HG03108 (cell line): ENCODE data around the gene INTS1.
"Not testable (repeated sequence)": the region's sequence is repeated elsewhere in the genome, so short reads cannot be mapped to it uniquely, and the experiment has no call there.

Experiments used
- ATAC-seq: cut with Tn5 transposase; IDR thresholded peaks from one replicate; pipeline ENCODE4 v1.9.1; 2021; ENCODE audit warnings: moderate library complexity; ENCODE audit not compliant: unreplicated experiment

Gene INTS1

DNA sequence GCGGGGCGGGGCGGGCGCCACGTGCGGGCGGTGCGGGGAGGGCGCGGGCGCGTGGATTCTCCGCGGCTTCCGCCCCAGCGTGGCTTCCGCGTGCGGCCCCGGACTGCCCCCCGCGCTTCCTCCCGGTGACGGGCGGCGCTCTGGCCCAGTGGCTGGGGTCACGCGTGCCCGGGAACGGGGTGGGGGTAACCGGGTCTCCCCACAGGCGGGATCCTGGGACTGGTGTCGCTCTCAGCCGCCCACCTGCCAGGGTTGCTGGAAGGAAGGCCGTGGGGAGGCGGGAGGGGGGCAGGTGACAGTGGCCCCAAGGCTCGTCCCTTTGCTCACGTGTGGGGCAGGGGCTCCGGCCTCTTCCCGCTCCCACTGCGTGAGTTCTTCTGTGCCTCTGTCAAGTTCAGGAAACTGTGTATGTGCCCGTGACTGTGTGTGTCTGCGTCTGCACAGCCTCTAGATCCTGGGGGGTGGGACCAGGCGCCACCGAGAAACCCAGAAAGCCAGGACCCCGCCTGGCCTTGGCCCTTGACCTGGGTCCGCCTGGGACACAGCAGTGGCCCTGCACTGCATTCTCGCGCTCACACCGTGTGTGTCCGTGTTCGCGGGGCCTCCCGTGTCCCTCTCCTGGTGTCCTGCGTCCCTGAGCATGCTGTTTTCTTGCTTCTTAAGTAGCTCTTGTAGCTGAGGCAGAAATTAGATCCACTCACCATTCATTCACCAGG, 27.2 kb upstream of the INTS1 start:
- no peak for ATAC-seq

DNA sequence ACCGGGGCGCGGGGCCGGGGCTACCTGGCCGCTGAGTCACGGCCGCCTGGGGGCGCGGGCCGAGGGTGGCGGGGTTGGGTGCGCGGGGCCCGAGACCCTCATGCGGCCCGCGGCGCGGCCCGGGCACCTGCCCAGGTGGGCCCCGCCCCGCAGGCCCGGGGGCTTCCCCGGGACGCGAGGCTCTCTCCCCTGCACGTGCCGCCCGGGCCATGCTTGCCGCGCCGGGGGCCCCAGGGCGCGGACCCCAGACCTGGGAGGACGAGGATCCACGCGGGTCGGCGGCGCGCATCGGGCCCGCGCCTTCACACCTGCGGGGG, 26.7 kb upstream of the INTS1 start:
- ATAC-seq: peak; percentile 12

DNA sequence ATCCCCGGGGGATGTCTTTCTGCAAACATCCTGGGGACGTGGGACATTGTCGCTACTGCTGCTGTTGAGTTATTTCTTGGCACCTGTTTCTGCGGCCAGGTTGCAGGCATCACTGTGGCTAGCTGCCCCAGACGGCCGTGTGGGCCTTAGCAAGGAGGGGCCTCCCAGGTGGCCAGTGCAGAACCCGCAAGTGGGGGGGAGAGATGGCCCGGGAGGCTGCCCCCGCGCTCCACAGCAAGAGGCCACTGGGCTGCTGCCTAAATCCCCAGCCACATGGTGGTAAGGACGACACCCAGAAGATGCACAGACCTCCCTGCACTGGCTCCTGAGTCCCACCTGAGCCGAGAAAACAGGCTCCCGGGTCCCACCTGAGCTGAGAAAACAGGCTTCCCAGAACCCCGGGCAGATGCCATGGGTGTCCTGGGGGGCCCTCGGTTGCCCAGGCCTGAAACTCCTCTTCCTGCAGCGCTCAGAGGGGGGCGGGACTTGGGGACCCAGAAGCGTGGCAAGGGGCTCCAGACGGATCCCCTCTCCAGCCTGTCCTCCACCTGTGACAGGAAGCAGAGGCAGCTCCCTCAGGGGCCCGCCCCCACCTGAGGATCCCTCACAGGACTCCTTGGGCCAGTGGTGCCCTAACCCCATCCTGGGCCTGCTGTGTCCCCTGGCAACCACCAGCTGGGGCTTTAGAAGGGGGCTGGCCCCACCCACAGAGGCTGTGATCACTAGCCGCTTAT, 25.4 kb upstream of the INTS1 start:
- no peak for ATAC-seq

DNA sequence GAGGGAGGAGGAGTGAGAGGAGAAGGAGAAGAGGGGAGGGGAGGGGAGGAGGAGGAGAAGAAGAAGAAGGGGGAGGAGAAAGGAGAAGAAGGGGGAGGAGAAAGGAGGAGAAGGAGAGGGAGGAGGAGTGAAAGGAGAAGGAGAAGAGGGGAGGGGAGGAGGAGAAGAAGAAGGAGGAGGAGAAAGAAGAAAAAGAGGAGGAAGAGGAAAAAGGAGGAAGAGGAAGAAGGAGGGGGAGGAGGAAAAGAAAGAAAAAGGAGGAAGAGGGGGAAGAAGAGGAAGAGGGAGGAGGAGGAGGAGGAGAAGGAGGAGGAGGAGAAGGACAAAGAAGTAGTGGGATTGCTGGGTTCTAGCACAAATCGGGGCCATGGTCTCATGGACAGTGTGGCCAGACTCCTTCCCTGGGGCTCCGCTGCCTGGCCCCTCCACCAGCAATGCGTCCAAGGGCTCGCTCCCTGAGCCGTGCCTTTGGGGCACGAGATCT, 22.1 kb upstream of the INTS1 start:
- no peak for ATAC-seq

DNA sequence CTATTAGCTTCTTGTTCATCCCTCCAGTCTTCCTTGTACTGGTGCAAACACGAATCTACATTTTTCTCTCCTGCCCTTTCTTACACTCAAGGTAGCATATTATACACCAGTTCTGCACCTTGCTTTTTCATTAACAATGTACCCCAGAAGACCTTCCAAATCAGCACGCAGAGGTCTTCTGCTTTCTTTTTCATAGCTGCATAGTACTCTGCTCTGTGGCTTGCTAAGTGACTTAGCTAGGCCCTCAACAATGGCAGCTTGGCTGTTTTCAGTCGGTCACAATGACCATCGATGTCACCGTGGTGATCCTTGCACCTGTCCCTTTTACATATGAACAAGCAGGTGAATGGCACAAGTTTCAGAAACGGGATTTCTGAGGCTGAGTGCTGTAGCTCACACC, 21.2 kb upstream of the INTS1 start:
- no peak for ATAC-seq

DNA sequence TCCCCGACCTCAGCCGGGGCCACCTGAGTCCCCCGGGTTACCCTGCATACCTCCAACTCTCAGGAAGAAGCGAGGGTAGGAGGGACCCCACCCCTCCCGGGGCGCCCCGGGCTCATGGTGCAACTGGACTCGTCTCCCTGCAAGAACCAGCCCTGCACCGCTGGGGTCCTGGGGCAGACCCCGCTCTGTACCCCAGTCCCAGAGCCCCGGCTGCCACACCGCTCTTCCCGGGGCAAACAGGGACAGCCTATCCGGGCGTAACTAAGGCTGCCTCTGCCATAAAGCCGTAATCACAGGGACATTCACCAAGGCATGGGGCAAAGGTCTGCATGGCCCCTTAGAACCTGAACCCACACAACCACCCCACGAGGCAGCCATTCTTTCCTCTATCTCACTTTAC, 19.7 kb upstream of the INTS1 start:
- ATAC-seq: no peak

DNA sequence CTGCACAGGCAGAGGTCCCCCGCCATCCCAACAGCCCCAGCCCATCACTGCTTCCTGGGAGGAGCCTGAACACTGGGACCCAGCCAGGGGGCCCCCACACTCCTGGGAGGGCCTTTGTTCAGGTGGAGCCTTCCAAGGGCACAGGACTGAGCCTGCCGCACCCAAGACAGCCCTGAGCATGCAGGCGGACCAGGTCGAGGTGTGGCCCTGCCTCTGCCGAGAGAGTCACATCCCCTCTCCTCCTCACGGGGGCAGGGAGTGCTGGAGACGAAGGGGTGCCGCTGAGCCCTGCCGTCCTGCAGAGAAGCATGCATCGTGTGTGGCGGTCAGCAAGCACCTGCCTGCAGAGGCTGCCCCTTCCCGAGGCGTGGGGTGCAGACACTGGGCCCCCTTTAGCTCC, 19.0 kb upstream of the INTS1 start:
- ATAC-seq: no peak

DNA sequence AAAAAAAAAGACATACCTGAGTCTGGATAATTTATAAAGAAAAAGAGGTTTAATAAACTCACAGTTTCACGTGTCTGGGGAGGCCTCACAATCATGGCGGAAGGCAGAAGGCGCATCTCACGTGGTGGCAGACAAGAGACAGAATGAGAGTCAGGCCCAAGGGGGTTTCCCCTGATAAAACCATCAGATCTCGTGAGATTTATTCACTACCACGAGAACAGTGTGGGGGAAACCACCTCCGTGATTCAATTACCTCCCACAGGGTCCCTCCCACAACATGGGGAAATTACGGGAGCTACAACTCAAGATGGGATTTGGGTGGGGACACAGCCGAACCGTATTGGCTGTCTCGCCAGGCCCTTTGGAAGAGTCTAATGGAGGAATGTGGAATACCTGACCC, 17.3 kb upstream of the INTS1 start:
- ATAC-seq: no peak

DNA sequence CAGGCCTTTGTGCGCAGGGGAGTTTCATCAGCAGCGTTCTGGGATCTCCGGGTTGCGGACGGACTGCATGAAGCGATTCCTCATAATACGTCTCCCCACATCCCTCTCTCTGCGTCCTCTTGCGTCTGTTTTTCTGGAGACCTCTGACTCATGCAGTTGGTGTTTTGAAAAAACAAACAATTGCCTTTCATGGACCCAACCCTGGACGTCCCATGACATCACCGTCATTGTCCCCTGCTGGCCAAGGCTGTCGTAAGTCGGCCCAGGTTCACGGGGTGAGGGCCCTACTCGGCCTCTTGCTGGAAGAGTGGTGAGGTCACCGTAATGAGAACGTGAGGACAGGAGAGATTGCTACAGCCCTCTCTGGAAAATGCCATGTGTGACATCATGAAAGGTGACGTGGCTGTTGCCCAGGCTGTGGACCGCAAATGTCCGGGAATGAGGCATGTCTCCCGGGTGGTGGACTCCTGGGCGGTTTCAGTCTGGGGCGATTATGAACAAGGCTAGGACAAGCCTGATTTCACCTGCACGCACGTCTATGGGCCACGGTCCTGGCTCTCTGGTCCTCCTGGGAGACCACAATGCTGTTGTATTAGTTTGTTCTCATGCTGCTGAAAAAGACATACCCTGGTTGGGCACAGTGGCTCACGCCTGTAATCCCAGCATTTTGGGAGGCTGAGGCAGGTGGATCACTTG, 16.5 kb upstream of the INTS1 start:
- no peak for ATAC-seq

DNA sequence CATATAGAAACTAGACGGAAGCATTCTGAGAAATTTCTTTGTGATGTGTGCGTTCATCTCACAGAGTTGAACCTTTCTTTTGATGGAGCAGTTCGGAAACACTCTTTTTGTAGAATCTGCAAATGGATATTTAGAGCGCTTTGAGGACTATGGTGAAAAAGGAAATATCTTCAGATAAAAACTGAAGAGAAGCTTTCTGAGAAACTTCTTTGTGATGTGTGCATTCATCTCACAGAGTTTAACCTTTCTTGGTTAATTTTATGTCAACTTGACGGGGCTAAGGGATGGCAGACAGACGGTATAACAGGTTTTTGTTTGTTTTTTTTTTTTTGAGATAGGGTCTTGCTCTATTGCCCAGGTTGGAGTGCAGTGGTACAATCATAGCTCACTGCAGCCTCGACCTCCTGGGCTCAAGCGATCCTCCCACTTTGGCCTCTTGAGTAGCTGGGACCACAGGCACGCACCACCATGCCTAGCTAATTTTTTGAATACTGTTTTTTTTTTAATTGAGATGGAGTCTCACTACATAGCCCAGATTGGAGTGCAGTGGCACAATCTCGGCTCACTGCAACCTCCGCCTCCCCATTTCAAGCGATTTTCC, 15.2 kb upstream of the INTS1 start:
- ATAC-seq: not testable (repeated sequence)

DNA sequence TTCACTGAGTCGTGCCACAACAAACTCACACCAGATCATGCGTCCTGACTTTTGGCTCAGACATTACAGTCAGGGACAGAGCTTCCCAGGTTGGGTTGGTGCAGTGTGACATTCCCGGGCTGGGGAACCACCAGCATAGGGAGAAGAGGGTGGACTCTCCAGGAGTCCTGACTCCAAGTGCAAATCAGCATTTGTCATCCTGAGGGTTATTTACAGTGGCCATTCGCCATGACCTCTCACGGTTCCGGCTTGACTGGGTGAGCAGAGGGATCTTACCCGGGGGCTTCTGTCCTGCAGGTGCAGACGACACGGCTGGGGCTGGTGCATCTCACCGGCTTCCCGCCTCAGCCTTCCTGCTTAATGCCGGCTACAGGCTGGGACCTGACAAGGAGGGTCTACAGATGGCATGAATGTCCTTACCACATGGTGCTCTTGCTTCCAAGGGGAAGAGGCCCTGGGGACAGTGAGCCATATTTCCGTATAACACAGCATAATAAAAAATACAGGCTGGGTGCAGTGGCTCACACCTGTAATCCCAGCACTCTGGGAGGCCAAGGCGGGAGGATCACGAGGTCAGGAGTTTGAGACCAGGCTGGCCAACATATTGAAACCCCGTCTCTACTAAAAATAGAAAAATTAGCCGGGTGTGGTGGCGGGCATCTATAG, 12.5 kb upstream of the INTS1 start:
- ATAC-seq: no peak

DNA sequence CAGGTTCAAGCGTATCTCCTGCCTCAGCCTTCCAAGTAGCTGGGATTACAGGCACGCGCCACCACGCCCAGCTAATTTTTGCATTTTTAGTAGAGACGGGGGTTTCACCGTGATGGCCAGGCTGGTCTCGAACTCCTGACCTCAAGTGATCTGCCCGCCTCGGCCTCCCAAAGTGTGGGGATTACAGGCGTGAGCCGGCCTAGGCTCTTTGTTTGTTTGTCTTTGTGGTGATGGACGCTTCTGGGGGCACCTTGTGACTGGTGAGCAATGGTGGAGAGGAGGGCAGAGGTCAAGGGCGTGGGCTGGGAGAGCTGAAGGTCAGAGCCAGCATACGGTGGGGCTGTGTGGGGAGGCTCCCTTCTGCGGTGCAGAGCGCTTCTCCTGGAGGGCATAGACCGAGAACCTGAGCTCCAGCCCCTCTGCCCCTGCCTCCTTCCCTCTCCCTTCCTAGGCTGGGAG, 11.3 kb upstream of the INTS1 start:
- not testable (repeated sequence) for ATAC-seq

DNA sequence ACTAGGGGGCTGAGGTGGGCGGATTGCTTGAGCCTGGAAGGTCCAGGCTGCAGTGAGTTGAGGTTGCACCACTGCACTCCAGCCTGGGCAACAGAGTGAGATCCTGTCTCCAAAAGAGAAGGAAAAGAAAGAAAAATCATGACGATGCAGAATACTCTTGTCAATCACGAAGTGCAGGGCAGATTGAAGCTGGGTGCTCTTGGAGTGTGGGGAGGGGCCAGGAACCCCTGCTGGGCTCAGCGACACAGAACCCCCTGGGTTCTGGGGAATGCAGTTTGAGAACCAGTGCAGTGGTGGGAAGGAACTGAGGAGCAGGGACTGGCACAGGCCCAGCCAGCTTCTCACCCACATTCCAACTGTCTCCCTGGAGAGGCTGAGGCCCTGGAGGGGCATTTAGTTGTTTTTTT, 10.8 kb upstream of the INTS1 start:
- no peak for ATAC-seq

DNA sequence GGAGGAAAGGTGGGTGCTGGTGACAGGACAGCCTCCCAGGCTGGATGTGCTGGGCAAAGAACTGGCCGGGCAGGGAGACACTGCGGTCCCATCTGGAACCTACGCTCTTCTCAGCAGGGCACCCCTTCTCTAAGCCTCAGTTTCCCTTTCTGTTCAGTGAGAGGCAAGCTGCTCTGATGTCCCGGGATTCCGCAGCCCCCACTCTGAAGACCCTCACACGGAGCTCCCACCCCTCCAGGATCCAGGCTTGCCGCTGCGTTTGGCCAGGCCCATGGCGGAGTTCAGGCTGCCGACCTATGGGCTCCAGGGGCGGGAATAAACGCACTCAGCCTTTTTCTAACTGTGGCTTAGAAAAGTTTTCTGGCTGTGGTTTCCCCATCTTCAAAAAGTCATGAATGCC, 10.2 kb upstream of the INTS1 start:
- no peak for ATAC-seq

DNA sequence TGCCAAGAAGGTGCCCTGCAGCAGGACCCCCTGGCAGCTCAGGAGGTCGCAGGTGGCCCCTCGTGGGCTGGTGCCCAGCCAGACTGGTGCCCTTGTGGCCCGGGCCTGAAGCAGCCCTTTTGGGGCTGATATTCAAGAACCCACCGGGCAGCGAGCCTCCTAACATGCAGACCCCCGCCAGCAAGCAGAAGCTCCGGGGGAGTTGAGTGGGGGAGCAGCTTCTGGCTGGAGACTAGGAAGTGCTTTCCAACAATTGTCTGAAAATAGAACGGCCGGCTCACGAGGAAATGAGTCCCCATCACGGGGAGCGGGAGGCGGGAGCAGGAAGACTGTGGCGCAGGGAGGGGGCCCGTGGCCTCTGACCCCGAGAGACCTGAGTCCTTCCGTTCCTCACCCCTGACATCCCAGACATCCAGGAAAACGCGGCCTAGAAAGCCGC, 9.5 kb upstream of the INTS1 start:
- ATAC-seq: no peak

DNA sequence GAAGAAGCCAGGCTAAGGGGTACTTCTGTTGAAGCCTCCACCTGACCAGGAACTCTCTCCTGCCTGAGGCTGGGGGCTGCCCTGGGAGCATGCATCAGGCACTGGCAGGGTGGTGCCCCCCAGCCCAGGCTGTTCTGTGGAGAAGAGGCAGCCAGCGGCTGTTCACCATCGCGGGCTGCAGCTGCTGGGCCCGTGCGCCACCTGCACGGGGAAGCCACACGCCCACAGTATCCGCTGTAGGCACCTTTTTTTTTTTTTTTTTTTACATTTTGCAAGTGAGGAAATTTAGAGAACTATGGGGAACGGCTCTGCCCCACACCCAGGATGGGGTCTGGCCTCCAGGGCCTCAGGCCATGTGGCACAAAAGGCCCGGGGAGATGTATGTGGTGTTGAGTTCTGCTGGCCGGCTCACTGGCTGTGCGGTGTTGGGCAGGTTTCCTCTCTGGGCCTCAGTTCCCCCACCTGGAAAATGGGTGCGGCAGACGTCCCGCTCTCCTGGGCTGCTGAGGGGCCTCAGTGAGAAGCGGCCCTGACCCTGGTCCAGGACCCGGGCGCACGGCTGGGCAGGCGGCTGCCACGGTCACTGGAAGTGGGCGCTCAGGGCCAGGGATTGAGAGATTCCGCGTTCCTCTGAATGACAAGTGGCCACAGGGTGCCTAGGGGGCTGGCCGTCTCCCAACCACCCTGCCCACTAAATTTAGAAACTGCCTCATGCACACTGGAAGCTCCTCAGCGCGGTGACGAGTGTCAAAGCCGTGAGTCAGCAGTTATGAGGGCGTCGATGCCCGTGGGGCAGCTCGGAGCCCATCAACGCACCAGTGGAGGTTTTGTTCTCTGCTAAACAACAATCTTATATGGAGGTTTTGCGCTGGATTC, 8.8 kb upstream of the INTS1 start:
- peak; percentile 64 for ATAC-seq

DNA sequence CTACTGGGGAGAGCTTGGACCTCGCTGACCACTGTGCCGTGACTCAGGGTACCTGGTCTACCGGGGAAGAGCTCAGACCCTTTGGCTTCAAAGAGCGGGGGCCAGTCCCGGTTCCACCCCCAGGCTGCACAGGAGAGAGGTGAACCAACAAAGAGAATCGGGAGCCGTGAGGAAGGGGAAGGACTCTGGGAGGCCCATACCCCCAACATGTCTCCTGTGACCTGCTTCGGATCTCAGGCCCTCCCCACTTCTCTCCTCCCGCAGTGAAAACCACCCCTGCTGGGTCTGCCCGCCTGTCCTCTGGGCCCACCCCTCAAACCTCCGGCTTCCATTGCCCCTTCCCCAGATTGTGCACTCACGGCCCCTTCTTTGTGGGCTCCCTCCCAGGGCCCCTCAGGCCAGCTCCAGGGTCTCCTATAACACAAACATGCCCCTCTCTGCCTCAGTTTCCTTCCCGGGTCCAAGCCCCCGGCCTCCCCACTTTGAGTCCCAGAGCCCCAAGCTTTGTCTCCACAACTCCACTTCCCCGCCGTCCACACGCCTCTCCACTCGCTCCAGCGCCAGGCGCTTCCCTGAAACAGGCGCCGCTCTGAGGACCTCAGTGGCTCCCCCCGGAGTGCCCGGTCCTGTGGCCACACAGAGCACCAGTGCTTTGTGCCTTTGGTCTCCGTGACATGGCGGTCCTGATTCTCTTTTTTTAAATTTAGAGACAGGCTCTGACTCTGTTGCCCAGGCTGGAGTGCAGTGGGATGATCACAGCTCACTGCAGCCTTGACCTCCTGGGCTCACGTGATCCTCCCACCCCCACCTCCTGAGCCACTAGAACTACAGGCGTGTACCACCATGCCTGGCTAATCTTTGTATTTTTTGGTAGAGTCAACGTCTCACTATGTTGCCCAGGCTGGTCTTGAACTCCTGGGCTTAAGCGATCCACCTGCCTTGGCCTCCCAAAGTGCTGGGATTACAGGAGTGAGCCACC, 7.5 kb upstream of the INTS1 start:
- ATAC-seq: no peak

DNA sequence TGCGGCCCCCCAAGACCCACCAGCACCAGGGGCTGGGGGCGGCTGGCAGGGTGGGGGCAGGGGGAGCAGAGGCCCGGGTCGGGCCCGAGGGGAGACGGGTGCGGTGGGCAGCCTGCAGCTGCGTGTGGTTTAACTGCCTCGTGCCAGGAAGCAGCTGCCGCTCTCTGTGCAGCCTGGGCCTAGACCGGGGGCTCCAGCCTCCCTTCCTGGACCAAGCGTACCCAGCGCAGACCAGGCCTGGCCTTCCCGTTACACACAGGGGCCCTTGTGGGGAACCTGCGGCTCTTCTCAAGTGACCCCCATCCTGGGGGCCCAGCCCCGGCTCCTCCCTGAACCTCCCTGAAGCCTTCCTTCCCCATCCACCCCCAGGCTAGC, 6.6 kb upstream of the INTS1 start:
- ATAC-seq: no peak

DNA sequence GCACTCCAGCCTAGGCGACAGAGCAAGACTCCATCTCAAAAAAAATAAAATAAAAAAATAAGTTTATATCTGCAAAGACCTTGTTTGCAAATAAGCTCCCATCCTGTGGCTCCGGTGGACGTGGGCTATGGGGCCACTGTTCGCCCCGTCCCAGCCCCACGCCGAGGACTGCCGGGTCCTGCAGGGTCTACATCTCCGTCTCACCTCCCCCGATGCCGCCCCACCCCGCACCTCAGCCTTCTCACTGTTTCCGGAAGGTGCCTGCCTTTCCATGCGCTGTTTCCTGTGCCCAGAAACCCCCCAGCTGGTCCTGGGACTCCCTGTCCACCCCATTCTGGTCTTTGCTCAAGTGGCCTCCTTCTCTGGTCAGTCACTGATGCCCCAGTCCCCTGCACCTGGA, 5.0 kb upstream of the INTS1 start:
- no peak for ATAC-seq
